GM18520 (cell line): ENCODE measurements around the gene KIAA1958.
"Not testable (repeated sequence)": the region's sequence is repeated elsewhere in the genome, so short reads cannot be mapped to it uniquely, and the experiment has no call there.

Source experiments
- ATAC-seq: cut with Tn5 transposase; IDR thresholded peaks from one replicate; pipeline ENCODE4 v1.9.1; 2021; ENCODE audit not compliant: unreplicated experiment

The KIAA1958 gene

DNA sequence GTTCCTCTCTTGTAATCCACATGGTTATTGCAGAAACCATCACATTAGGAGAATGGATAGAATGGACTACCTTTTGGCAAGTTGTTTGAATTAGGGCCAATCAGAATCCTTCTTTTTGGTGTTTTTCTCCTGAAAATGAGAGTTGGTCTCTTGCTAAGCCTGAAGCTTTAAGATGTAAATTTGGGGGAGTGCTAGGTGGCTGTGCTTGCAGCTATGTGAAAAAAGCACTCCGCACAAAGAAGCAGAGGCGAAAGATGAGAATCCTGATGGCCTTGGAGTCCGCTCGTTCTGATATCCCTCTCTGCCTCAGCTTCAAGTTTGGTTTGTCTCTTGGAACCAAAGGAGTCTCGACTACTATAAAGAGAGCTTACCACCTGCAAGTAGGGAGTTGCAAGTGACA is 167.7 kb downstream of the KIAA1958 start:
- ATAC-seq = no peak

DNA sequence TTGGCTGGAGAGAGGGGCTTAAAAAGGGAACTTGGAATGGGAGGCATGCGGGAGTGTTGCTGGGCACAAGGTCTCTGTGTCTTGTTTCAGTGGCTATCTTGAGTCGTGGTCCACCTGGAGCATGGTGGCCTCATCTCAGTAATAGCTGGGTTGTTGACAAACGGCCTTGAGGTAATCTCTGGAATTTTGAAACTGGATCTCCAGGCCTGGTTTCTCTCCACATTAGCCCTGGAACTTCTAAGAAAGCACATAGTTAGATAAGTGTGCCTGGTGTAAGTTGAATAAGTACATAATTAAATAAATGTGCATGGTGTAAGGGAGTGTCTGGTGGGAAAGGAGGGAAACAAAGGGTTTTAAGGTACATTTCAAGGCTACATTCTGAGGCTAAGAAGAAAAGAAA is 169.0 kb downstream of the KIAA1958 start:
- no peak for ATAC-seq

DNA sequence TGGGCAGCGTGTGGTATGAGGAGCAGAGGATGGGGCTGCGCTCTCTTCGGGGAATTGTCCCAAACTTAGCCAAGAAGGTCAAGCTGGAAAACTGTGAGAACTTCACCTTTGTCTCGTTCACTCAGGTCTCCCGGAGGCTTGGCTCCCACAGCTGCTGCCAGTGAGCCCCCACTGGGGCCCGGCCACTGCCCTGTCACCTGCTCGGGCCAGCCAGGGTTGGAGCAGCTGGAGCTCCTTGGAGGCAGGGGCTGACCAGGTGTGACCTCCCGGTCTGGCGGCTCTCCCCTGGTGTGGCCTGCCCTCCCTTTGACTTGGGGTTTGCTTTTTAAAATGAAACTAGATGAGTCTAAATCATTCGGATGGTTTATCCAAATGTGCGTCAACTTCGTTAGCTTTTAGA is 173.3 kb downstream of the KIAA1958 start:
- no peak for ATAC-seq

DNA sequence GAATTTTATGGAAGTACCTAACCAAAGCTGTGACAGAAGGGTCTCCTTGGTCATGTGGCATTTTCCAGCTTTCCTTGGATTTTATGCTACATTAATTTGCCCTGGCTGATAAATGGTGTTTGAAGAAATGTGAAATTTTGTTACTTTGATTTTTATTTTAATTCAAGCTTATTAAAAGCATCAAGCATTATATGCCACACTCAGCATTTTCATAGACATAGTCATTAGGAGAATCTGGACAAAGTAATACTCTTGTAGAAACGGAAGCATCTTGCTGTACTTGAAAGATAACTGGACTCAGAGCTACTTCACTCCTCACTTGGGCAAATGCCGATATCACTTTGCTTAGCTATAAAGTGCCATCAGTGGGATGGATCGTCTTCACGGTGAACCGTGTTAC is 177.1 kb downstream of the KIAA1958 start:
- no peak for ATAC-seq

DNA sequence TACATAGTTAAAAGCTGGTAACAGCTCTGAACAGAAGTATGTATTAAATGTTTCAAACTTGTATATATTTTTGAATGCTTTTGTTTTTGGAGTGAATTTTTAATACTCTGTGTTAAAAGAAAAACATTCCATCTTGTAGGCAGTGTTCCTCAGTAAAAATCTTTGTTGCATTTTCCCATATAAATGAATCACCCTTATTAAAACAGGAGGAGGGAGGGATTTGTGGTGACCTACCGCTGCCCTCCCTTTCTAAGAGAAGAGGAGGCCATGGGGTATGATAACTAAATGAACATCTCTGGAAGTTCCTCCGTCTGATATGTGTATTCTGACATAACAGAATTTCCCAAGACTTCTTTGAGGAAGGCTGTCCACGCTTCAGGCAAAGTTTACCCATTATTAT is 177.9 kb downstream of the KIAA1958 start:
- no peak for ATAC-seq

DNA sequence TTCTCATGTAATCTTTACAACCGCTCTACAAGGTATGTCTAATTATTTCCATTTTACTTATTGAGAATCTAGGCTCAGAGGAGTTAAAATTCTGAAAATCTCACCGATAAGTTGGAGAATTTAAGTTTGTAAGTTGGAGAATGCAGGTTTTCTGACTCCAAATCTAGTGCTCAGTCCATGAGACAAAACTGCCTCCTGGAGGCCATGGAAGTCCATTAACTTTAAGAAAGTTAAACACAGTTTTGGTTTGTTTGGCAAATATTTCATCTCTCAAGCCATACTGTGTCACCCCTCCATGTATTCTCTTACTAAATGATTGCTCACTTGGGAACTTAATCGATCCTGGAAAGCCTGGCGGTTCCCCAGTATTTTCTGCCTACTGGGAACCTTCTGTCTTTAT is 178.7 kb downstream of the KIAA1958 start:
- ATAC-seq = no peak

DNA sequence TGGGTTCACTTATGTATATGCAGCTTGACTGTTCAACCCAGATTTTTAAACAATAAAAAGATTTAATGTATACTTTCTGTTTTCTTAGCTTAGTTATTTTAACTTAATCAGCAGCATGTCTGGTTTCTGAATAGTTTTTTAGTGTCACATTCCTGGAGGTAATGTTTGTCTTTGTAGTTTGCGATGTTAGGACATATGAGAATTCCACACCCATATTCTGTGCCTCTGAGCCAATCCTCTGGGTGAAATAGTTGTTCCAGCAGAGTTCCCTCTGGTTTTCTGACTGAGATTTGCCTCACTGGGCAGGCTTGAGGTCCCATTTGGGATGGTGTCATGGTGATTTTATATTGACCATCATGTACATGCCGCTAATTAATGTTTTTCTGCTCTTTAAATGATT is 182.7 kb downstream of the KIAA1958 start:
- no peak for ATAC-seq

DNA sequence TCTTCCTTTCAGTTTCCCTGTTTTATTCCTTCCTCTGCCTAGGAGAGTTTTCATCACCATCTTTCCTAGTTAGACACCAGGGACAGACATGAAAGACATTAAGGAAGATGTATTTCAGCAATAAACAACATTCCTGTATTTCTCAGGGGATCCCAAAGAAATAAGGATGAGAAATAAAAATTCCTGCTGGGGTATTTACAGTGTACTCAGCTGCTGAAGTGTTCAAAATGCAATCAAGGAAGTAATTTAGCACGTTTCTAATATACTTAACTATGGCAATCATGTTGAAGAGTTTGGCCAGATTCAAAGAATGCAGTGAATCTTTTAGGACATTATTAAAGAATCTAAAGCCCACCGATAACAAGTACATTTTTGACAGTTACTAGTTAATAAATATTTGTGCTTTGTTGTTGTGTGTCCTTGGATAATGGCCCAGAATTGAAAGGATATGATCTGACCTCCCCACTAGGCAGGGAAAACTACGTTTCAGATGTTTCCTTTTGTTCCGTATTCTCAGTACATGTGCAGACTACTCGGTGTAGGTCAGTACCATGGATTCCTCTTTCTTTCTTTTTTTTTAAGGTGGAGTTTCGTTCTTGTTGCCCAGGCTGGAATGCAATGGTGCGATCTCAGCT is 184.5 kb downstream of the KIAA1958 start:
- no peak for ATAC-seq

DNA sequence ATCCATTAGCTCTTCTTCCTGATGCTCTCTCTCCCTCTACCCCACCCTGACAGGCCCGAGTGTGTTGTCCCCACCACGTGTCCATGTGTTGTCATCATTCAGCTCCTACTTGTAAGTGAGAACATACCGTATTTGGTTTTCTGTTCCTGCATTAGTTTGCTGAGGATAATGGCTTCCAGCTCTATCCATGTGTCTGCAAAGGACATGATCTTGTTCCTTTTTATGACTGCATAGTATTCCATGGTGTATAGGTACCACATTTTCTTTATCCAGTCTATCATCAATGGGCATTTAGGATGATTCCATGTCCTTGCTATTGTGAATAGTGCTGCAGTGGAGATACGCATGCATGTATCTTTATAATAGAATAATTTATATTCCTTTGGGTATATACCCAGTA is 186.6 kb downstream of the KIAA1958 start:
- not testable (repeated sequence) for ATAC-seq

DNA sequence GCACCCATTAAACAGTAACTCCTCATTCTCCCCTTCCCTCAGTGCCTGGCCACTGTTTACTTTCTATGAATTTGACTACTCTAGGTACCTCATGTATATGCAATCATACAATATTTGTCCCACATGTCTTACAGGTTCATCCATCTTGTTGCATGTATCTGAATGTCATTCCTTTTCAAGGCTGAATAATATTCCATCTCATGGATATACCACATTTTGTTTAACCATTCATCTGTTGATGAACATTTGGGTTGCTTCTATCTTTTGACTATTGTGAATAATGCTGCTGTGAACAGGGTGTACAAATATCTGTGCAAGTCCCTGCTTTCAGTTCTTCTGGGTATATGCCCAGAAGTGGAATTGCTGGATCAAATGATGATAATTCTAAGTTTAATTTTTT is 190.4 kb downstream of the KIAA1958 start:
- no peak for ATAC-seq

DNA sequence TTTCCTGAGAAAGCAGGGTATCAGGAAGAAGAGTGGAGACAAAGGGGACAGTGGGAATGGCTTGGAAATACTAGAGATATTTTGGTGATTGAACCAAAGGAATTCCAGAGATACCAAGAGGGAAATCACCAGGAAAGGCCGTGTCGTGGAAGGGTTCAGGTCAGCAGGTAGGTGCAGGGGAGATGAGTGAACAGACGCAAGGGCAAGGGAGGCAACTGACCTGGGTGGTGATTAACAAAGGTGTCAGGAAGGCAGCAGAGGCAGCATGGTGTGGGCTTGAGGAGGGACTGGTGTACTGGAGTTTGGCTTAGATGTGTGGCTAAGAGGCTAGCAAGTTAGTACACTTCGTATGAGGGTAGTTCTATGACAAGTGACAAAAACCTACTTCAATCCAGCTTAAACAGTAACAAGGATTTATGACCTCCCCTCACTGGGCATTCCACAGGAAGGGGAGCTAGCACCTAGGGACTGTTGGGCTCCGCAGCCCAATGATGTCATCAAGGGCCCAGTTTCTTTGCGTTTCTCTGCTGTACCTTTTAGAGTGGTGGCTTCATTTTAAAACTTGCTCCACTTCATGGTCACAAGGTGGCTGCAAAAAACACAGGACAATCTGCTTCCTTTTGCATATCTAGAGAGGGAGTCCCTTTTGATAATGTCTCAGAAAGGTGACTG is 194.2 kb downstream of the KIAA1958 start:
- no peak for ATAC-seq

DNA sequence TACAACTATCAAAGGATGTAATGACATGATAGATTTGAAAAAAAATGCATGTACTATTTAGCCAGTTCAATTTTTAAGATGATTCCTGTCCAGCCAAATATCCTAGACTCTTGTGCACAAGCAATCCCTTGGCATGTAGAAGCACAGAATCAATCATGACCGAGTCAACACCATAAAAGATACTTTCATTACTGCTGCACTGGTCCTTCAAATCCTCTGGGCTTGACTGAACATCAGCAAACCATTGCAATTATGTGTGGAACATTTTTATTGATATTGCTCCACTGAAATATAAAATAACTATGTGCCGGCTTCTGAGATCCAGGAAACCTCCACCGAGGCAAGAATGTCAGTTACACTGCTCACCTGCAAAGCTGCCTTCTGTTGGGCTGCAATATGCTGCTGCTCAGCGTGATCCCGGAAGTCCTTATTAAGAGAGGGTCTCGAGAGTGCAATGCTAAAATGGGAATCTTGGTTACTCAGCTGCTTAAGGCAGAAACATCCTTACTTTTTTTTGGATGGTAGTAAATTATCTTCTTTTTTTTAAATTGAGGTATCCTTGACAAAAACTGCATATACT is 202.6 kb downstream of the KIAA1958 start:
- ATAC-seq = no peak

DNA sequence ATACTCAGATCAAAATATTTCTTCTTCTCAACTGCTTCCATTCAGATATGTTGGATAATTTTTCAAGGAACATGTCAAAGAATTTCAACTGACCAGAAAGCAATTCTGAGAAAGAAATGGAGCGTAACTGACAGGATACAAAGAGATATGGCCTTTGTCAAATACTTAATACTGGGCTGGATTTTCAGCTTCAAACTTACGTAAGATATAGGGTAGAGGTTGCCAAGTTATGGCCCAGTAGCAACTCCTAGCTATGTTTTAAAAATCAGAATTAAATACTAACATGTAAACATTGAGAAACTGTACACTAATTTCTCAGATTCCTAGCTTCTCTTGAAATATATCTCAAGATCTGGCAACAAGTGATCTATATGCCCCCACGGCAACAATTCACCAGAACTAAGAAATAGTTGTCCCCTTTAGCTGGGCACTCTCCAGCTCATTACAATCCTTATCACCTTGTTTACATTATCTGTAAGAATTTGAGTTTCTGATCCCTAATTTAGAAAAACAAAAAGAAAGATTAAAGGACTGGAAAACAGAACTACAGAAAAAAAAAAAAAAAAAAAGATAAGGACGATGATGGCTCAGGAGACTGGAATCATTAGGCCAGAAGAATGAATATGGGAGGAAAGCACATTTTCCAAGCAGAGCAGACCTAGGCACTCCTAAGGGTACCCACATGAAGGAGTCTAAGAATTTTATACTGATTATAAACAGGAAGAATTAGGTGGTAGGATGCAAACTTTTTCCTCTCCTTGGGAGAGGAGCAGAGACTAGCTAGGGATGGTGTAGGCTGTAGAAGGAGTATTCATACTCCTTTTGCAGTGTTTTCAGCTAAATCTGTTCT is 208.3 kb downstream of the KIAA1958 start:
- ATAC-seq = no peak

DNA sequence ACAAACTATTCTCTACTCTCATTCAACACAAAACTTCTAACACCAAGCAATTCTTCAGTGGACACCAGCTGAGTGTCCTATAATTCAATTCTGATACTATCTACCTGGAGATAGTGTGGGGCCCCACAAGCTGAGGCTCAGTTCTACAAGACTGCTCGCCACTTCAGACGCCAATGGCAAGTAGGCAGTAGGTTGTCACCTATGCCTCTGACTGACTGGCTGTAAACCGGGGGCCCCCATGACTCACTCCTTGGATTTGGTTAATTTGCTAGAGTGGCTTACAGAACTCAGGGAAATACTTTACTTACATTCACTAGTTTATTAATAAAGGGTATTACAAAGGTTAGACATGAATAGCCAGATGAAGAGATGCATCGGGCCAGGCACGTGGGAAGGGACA is 209.8 kb downstream of the KIAA1958 start:
- ATAC-seq = no peak

DNA sequence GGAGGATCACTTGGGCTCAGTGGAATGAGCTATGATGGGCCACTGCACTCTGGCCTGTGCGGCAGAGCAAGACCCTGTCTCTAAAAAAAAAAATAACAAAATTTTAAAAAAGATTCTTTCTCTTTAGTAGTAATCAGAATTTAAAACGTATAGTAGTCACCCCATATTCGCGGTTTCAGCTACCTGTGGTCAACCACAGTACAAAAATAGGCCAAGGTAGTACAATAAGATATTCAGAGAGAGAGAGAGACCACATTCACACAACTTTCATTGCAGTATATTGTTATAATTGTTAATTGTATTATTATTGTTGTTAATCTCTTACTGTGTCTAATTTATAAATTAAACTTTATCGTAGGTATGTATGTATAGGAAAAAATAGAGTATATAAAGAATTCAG is 212.6 kb downstream of the KIAA1958 start:
- ATAC-seq = no peak

DNA sequence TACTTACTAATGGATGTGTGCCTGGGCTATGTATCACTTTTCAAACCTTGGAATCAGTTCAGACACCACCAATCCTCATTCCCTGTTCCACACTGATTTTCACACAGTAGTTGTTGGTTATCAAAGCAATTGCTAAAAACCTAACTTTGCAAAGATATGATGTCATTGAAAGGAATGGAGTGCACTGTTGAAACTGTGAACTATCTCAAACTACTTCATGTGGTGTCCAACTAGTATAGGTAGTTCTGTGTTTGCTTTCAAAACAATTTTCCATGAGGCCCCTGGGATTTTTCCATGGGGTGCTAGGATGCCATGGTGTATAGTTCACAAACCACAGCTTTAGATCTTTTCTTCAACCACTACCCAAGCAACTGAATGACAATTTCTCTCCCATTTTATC is 213.5 kb downstream of the KIAA1958 start:
- ATAC-seq = no peak

DNA sequence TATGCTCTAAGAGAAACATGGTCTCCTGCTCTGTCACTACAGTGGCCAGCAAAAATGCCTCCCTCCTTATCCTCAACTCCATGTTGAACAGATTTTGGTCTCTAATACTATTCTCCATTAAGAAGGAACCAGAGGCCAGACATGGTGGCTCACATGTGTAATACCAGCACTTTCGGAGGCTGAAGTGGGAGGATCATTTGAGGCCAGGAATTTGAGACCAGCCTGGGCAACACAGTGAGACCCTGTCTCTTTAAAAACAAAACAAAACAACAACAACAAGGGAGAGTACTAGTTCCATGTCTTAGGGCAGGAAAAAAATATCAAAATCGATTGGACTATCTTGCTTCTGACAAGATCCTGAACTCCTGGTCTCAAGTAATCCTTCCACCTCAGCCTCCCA is 216.7 kb downstream of the KIAA1958 start:
- ATAC-seq = no peak

DNA sequence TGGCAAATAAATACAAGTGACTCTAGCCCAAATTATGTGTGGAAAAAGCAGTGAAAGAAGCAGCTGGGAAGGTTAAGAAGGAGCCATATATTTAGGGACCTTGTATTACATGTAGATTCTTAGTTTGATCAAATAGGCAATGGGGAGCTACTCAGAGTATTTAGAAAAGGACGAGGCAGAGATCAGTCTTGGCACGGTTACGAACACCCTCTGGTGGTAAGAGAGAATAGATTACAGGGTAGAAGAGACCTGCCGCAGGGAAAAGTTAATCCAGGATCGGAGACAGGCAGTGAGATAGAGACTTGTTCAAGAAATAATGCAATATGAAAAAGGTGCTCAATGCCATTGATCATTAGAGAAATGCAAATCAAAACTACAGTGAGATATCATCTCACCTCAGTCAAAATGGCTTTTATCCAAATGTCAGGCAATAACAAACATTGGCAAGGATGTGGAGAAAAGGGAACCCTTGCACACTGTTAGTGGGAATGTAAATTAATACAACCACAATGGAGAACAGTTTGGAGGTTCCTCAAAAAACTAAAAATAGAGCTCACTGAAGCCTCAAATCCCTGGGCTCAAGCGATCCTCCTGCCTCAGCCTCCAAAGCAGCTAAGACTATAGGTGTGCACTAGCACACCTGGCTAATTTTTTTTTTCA is 219.3 kb downstream of the KIAA1958 start:
- ATAC-seq = no peak

DNA sequence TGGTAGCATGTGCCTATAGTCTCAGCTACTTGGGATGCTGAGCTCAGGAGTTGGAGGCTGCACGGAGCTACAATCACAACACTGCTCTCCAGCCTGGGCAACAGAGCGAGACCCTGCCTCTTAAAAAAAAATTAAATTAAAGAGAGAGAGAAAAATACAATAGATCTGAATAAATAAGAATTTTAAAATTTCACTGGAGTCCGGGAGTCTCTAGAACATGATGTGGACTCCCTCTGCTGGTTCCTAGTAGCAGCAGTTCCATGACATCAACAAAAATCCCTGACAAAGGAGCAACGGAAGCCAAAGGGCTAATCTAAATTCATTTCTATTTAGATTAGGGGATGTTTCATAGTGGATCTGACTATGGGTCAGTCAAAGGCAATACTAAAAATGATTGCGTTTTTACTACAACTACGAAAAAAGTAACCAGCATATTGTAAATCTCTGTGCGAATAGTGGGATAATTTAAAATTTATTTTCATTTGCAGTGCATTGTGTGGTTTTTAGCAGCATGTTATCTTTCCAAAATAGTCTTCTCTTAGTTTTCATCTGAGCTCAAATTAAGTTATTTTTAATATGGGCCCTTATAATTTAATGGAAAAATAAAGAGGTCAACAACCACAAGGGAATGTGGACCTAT is 224.5 kb downstream of the KIAA1958 start:
- ATAC-seq = no peak

DNA sequence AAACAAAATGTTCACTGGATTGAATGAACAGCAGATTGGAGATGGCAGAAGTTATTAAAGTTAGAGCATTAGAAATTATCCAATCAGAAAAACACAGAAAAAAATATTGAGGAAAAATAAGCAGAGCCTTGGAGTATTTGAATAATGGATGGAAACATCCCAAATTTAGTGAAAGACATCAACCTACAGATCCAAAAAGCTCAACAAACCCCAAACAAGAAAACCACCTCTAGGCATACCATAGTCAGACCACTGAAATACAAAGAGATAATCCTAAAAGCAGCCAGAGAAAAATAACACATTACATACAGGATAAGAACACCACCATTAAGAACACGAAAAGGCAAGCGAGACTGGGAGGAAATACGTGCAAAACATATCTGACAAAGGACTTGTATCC is 226.1 kb downstream of the KIAA1958 start:
- no peak for ATAC-seq
